GM23248 (cell line): ENCODE results near the gene DKK3. TPM values are rescaled to one million over a fixed set of nuclear protein-coding genes. Genes with fewer than 3 reads are reported as not detected.

ENCODE experiments used
- DNase-seq: peaks from one replicate; pipeline ENCODE4 v3.0.0-alpha.2; 2015
- H2AFZ ChIP-seq: fragments of 200-600 bp; sonication (generic); 2 replicates; pipeline ENCODE4 v1.6.1; 2016; ENCODE audit warnings: antibody characterized with exemption
- H3F3A ChIP-seq: fragments of 200-600 bp; sonication (generic); 2 replicates; pipeline ENCODE4 v1.6.1; 2016; ENCODE audit warnings: mild to moderate bottlenecking, antibody characterized with exemption, mixed run types; ENCODE audit not compliant: insufficient read depth
- H3K27ac ChIP-seq: fragments of 200-600 bp; sonication (generic); 2 replicates; pipeline ENCODE4 v1.5.1; 2016; ENCODE audit warnings: mild to moderate bottlenecking
- H3K27me3 ChIP-seq: fragments of 200-600 bp; sonication (generic); replicated peaks from 2 replicates; pipeline ENCODE4 v1.6.1; 2016; ENCODE audit warnings: mild to moderate bottlenecking; ENCODE audit not compliant: insufficient read depth
- H3K36me3 ChIP-seq: fragments of 200-600 bp; sonication (generic); 2 replicates; pipeline ENCODE4 v1.6.1; 2016; ENCODE audit warnings: low read depth, mild to moderate bottlenecking
- H3K4me1 ChIP-seq: fragments of 200-600 bp; sonication (generic); 2 replicates; pipeline ENCODE4 v1.6.1; 2016; ENCODE audit warnings: mild to moderate bottlenecking; ENCODE audit not compliant: insufficient read depth
- H3K4me2 ChIP-seq: fragments of 200-600 bp; sonication (generic); one replicate; pipeline ENCODE4 v1.6.1; 2016; ENCODE audit warnings: mild to moderate bottlenecking; ENCODE audit not compliant: unreplicated experiment
- H3K4me3 ChIP-seq: fragments of 200-600 bp; sonication (generic); 2 replicates; pipeline ENCODE4 v1.5.1; 2016; ENCODE audit warnings: mild to moderate bottlenecking
- H3K79me2 ChIP-seq: fragments of 200-600 bp; sonication (generic); 2 replicates; pipeline ENCODE4 v1.6.1; 2016; ENCODE audit warnings: mild to moderate bottlenecking; ENCODE audit not compliant: insufficient read depth
- H3K9ac ChIP-seq: fragments of 200-600 bp; sonication (generic); 2 replicates; pipeline ENCODE4 v1.6.1; 2016; ENCODE audit warnings: mild to moderate bottlenecking
- H3K9me2 ChIP-seq: fragments of 200-600 bp; sonication (generic); 2 replicates; pipeline ENCODE4 v1.6.1; 2016; ENCODE audit warnings: mixed run types, mild to moderate bottlenecking, moderate library complexity; ENCODE audit not compliant: insufficient read depth
- H3K9me3 ChIP-seq: fragments of 200-600 bp; sonication (generic); one replicate; pipeline ENCODE4 v1.6.1; 2017; ENCODE audit warnings: low read depth
- H4K20me1 ChIP-seq: fragments of 200-600 bp; sonication (generic); 2 replicates; pipeline ENCODE4 v1.6.0; 2016; ENCODE audit not compliant: insufficient read depth
- EZH2 ChIP-seq: fragments of 200-600 bp; sonication (generic); IDR thresholded peaks from 2 replicates; pipeline ENCODE4 v1.6.1; 2018; ENCODE audit warnings: antibody characterized with exemption, mild to moderate bottlenecking; ENCODE audit not compliant: insufficient read depth, poor library complexity, severe bottlenecking
- EZH2phosphoT487 ChIP-seq: fragments of 200-600 bp; sonication (generic); IDR thresholded peaks from 2 replicates; pipeline ENCODE4 v1.6.1; 2018; ENCODE audit warnings: antibody characterized with exemption, moderate library complexity, mild to moderate bottlenecking, low read depth; ENCODE audit not compliant: insufficient read depth
- WGBS, 2 experiments: methylation state at CpG; one replicate each; pipeline ENCODE4 v1.1.6; 2015 to 2017; ENCODE audit warnings: low lambda C conversion rate in 2 of 2, low coverage in 1 of 2; ENCODE audit errors: missing lambda C conversion rate in 2 of 2; 5-methylcytosine and 5-hydroxymethylcytosine counted together
- in situ Hi-C: fragments of 300-500 bp; cut with MboI; formaldehyde crosslinking; loops from 2 replicates; pipeline ENCODE4 v1.15.0; 2020
- polyA plus RNA-seq: library from polyadenylated mRNA; unstranded; fragments of >200 nt; fragmentation: Nextera tagmentation; extraction: Ambion mirVana; gene quantifications from 2 replicates; pipeline ENCODE4 v1.2.1, GENCODE V29; 2016
- total RNA-seq: library from RNA; depleted of rRNA; stranded (reverse); fragments of >200 nt; shearing (Covaris generic); gene quantifications from 2 replicates; pipeline ENCODE4 v1.2.3, GENCODE V29; 2014

Gene DKK3
- total and polyA plus RNA-seq, 2 experiments from 2014 or later: 225 to 237 TPM

- 96 to 97% methylated on average over 3 of the region's 3 CpGs for WGBS, 2 experiments
Measured at GRCh38 chr11:11961399-11962028, 46.9 kb downstream of the DKK3 start.

GRCh38 chr11:11960687-11961086, 47.7 kb downstream of the DKK3 start:
- 93 to 100% methylated on average over 1 of the region's 1 CpG for WGBS, 2 experiments
- H3F3A ChIP-seq: peaks cover 39% of the 10 kb centered on the region
- H4K20me1 ChIP-seq: no peaks in the 10 kb centered on the region
- no peaks in the 10 kb centered on the region for H3K9me3 ChIP-seq
- no peaks in the 10 kb centered on the region for H3K27me3 ChIP-seq
- no peaks in the 10 kb centered on the region for H3K79me2 ChIP-seq
- DNase-seq: no peak
- no peak overlapping the region for H3K27ac ChIP-seq
- no peaks in the 10 kb centered on the region for H3K9me2 ChIP-seq
- H3K9ac ChIP-seq: no peak overlapping the region
- no peak overlapping the region for H2AFZ ChIP-seq
- H3K36me3 ChIP-seq: peaks cover 17% of the 10 kb centered on the region
- no peak overlapping the region for H3K4me2 ChIP-seq
- H3K4me3 ChIP-seq: no peak overlapping the region
- TF ChIP-seq EZH2 (no peak), EZH2phosphoT487 (no peak)
- in situ Hi-C loops: no loop called here
- no peaks in the 10 kb centered on the region for H3K4me1 ChIP-seq

More at GRCh38 chr11:11961399-11962028, 46.9 kb downstream of the DKK3 start:
- Histone ChIP-seq H3K9me2 (no peaks in the 10 kb centered on the region), H3F3A (peaks cover 35% of the 10 kb centered on the region; the same call in 1 of the 2 replicates), H3K27ac (no peak overlapping the region), H3K4me2 (no peak overlapping the region), H4K20me1 (no peaks in the 10 kb centered on the region), H2AFZ (no peak overlapping the region), H3K36me3 (peaks cover 9% of the 10 kb centered on the region), H3K9me3 (no peaks in the 10 kb centered on the region), H3K79me2 (no peaks in the 10 kb centered on the region), H3K9ac (no peak overlapping the region), H3K4me1 (no peaks in the 10 kb centered on the region), H3K27me3 (no peaks in the 10 kb centered on the region), H3K4me3 (no peak overlapping the region)
- in situ Hi-C loops: no loop called here
- DNase-seq: no peak
- TF ChIP-seq EZH2 (no peak), EZH2phosphoT487 (no peak)

DNA sequence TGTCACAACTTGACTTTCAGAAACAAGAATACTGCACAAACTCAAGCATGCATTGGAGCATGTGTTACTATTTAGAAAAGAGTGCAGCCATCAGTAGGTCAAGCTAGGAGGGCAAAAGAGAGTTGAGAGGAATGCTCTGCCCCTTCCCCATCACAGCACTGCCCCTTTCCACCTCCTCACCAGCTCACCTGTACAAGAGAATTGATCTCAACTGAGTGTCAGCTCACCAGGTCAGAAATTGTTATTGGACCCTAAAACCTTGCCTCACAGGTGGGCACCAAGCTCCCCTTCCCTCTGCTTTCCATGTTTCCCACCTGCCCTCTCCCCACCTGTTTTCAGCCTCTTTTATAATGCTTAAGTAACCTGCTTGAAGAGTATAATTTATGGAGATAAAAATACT, 48.8 kb downstream of the DKK3 start:
- no peak for DNase-seq
- peaks cover 28% of the 10 kb centered on the region for H3K36me3 ChIP-seq

DNA sequence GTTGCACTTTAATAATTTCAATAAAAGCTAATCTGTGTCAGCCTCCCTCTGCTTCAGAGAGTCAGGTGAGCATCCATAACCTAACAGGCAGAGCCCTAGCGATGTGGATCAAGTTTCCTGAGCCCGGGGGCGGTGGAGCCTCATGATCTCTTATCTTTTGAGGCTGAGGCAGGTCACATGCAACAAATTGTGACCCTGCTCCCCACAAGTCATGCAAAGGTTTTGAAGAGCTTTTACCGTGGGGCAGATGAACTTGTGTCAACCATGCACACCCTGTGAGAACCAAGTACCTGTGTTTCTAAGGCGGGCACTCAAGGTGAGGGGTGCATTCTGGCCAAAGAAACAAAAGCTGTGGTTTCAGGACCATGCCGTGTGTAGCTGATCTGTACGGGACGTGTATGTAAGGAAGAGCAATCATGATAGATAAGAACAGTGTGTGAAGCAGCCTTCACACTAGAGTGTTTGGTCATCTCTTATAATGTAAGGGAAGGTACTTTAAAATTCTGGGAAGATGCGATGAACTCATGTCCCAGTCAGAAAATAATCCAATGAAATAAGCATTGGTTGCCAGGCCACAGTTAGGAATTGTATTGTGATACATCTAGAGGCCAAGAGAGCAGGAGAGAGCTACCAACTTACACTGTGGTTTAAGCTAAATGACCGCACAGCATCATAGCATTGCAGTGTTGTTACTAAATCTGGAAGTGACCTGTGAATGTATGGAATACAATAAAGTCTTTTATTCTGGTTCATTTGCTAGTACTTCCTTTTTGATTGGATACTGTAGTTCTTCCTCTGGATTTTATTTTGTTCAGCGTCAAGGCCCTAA, 49.8 kb downstream of the DKK3 start:
- Histone ChIP-seq H3K27ac (no peak overlapping the region), H3K36me3 (peaks cover 35% of the 10 kb centered on the region)

More for the DNA sequence above, 48.8 kb downstream of the DKK3 start:
- in situ Hi-C loops: no loop called here
- Histone ChIP-seq H3K4me2 (no peak overlapping the region), H3K27me3 (no peaks in the 10 kb centered on the region), H2AFZ (no peak overlapping the region), H3K4me1 (no peaks in the 10 kb centered on the region), H3K9me2 (no peaks in the 10 kb centered on the region), H3K27ac (no peak overlapping the region), H3K79me2 (no peaks in the 10 kb centered on the region), H3F3A (peaks cover 39% of the 10 kb centered on the region), H4K20me1 (no peaks in the 10 kb centered on the region), H3K9me3 (no peaks in the 10 kb centered on the region), H3K4me3 (no peak overlapping the region), H3K9ac (no peak overlapping the region)
- TF ChIP-seq EZH2: no peak
- TF ChIP-seq EZH2phosphoT487: no peak

More for the DNA sequence above, 49.8 kb downstream of the DKK3 start:
- no peak for DNase-seq
- 93% methylated on average over 11 of the region's 11 CpGs for WGBS, 2 experiments
- TF ChIP-seq EZH2 (no peak), EZH2phosphoT487 (no peak)
- H3K4me1 ChIP-seq: no peaks in the 10 kb centered on the region
- H4K20me1 ChIP-seq: no peaks in the 10 kb centered on the region
- H3F3A ChIP-seq: peaks cover 39% of the 10 kb centered on the region
- no peak overlapping the region for H2AFZ ChIP-seq
- no peaks in the 10 kb centered on the region for H3K27me3 ChIP-seq
- H3K9me3 ChIP-seq: no peaks in the 10 kb centered on the region
- in situ Hi-C loops: no loop called here
- no peak overlapping the region for H3K4me3 ChIP-seq
- no peaks in the 10 kb centered on the region for H3K9me2 ChIP-seq
- no peak overlapping the region for H3K9ac ChIP-seq
- H3K4me2 ChIP-seq: no peak overlapping the region
- H3K79me2 ChIP-seq: no peaks in the 10 kb centered on the region
